ENCODE measurements around the gene UNCX.

The UNCX gene

DNA sequence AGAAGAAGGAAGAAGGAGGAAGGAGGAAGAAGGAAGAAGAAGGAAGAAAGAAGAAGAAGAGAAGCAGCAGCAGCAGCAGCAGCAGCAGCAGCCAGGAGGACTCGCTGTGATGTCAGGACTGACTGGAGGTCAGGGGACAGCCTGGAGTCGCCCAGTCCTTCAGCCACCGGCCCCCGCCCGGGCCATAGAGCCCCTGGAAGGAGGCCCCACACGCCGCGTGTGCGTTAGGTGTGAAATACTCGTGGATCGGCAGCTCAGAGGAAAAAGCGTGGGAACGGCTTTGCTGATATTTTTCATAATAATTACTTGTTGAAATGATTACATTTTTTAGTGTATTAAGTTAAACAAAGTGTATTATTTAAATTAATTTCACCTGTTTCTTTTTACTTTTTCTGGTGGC is 48.4 kb downstream of the UNCX start:
- no peak for DNase-seq

DNA sequence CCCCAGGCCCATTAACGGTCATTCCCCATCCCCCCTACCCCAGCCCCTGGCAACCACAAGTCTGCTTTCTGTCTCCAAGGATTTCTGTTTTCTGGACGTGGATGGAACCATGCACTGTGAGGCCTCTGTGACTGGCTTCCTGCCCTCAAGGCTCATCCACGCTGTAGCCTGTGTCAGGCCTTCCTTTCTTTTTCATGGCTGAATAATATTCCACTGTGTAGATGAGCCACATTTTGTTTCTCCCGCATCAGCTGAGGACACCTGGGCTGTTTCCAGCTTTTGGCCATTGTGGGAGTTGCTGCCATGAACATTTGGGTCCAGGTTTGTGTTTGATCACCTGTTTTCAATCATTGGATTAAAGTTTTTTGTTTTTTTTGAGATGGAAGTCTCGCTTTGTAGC is 50.0 kb downstream of the UNCX start:
- DNase-seq = no peak

DNA sequence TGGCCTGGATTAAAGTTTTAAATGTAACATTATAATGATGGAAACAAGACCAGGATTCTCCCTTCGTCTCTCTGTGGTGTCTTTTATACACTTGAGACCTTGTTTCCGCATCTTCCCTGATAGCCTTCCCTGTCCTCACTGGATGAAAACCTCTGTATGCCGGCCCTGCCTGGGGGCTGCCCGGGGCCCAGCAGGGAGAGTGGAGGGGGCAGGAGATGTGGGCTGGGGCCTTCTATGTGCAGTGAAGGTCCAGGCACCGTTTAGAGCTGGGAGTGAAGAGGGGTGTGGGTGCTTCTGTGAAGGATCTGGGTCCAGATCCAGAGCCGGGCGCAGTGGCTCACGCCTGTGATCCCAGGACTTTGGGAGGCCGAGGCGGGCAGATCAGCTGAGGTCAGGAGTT is 50.7 kb downstream of the UNCX start:
- no peak for DNase-seq

DNA sequence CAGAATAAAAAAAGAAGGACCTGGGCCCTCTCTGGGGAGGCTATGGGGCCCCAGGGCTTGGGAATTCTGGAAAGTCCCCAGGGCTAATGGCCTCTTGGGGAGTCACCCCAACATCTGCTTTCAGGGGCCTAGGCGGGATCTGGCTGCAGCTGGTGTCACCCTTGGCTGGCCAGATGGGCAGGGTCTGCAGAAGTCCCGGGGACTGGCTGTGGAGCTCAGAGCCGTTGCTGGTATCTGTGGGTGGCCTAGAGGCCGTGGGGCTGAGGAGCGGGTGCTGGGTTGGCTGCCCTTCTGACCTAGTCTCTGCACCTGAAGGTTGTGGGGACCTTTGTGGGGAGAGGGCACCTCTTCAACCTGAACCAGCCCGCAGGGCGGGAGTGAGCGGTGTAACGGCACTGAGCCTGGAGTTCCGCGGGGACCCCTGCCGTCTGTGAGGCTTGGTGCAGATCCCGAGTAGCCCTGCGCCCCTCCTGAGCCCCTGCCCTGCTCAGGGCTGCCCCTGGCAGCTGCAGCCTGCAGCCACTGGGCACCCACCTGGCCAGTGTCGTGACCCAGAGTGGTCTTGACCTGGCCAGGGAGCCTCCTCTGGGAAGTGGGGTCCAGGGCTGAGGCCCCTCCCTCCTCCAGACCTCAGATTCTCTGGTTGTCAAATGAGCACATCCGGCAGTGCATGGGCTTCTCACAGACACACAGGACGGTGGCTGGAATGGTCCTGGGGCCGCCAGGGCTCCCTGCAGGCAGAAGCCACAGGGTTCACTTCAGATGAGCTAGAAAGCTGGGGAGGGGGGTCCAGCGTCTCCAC is 51.5 kb downstream of the UNCX start:
- DNase-seq = no peak

DNA sequence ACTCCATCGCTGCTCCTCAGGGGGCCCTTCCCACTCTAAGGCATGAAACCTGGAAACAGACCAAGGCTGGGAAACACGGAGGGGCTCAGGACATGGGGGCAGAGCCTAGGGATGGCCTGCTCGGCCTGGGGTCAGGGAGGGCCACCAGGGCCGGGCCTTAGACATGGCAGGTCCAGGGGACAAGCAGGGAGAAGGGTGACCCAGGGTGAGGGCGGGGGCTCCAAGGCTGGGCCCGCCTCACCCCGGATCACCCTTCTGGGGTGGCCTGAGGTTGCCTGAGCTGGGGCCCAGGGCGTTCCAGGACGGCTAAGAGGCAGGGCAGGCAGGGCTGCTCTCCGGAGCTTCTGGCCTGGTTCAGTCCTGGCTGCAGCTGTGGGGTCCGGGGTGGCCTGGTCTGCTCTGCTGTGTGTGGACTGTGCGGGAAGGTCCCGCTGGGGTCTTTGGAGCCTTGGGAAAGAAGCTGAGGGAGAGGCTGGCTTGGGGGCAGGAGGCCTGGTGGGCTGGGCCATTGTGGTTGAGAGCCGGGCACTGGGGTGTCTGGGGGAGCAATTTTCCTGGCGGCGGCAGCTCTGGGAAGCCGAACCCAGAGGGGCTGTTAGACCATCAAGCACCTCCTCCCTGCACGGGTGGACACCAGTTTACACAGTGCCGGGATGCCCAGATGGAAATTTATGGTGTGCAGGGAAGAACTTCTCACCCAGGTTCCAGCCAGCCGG is 52.2 kb downstream of the UNCX start:
- DNase-seq = no peak

DNA sequence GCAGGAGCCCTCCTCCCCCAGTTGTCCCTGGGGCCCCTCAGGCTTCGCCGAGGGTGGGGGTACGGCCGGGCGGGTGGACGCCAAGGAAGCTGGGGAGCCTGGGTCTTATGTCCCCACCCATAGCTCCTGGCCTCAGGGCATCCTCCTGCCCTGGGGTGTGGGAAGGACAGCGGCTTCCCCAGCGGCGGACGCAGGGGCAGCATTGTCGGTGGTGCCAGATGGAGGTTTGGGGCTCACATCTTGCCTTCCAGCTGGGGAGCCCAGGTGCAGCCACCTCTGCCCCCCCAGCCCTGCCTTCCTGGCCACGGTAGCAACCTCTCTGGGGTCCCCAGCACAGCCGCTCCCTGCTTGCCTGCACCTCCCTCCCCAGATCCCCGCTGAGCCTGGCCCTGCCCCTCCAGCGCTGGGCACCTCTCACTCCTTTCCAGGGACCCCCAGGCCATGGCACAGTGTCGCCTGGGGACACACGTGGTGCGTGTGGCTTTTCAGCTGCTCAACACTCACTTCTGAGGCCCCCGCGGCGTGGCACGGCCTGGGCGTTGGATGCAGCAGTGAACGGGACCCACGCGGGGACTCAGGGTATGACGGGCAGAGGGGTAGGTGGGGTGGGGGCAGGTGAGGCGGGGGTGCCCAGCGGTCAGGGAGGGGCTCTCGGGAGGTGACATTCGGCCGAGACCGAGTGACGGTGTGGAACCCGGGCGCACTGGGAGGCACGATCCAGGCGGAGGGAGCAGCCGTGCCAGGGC is 53.1 kb downstream of the UNCX start:
- no peak for DNase-seq

Measured in fibroblast of skin of right quadriceps (primary cell).